Coronary artery (tissue), 2 donors: Measurements from ENCODE around the gene LARGE2.

Experiments
- DNase-seq: peaks from one replicate; pipeline ENCODE4 v3.0.0-alpha.2; 2017; ENCODE audit warnings: low spot score
- H3K27ac ChIP-seq, 2 donors: fragments of 200-600 bp; sonication (generic); one replicate each; pipeline ENCODE4 v1.5.1; 2016 to 2019
- H3K4me3 ChIP-seq: fragments of 200-600 bp; sonication (generic); 2 replicates; pipeline ENCODE4 v1.5.1; 2016; ENCODE audit warnings: mild to moderate bottlenecking, moderate library complexity
- CTCF ChIP-seq: fragments of 200-600 bp; sonication (generic); IDR thresholded peaks from one replicate; pipeline ENCODE4 v1.5.1; 2019; ENCODE audit warnings: antibody characterized with exemption

Gene LARGE2

DNA sequence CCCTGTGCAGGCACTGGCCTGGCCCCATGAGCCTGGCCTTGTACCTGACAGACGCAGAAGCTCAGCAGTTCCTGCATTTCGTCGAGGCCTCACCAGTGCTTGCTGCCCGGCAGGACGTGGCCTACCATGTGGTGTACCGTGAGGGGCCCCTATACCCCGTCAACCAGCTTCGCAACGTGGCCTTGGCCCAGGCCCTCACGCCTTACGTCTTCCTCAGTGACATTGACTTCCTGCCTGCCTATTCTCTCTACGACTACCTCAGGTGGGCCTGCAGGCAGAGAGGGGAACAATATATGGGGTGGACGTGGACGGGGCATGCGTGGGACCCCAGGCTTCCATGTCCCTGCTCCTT is 4.9 kb downstream of the LARGE2 start:
- Histone ChIP-seq H3K4me3 (no peak overlapping the region), H3K27ac (no peak overlapping the region)
- DNase-seq = peak; percentile 71
- no peak for TF ChIP-seq CTCF

DNA sequence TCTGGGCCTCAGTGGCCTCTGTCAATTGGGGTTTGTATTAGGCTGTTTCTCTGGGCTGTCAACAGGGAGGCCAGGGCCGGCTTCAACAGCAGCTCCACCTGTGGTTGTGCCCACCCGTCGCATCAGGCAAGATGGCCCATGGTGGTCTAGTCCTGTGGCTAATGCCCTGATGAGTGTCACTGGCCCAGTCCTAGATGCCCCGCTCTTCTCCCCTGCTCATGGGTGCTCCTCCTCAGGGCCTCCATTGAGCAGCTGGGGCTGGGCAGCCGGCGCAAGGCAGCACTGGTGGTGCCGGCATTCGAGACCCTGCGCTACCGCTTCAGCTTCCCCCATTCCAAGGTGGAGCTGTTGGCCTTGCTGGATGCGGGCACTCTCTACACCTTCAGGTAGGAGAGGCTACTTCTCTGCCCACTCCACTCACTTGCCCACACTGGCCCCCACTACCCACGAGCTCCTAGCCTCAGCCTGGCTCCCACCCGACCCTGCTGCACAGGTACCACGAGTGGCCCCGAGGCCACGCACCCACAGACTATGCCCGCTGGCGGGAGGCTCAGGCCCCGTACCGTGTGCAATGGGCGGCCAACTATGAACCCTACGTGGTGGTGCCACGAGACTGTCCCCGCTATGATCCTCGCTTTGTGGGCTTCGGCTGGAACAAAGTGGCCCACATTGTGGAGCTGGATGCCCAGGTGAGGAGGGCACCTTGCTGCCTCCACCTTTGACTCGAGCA is 5.4 kb downstream of the LARGE2 start:
- H3K27ac ChIP-seq = no peak overlapping the region
- TF ChIP-seq CTCF = no peak
- H3K4me3 ChIP-seq = no peak overlapping the region
- peak; percentile 67 for DNase-seq

- DNase-seq = peak; percentile 63
- Histone ChIP-seq H3K4me3 (no peak overlapping the region), H3K27ac (no peak overlapping the region)
- TF ChIP-seq CTCF = no peak
Measured at GRCh38 chr11:45928535-45929215, 6.2 kb downstream of the LARGE2 start.

GRCh38 chr11:45929486-45930030 is 7.1 kb downstream of the LARGE2 start:
- TF ChIP-seq CTCF = no peak
- DNase-seq = no peak
- H3K27ac ChIP-seq = no peak overlapping the region
- no peak overlapping the region for H3K4me3 ChIP-seq

- DNase-seq = peak; percentile 62
- Histone ChIP-seq H3K27ac (no peak overlapping the region), H3K4me3 (no peak overlapping the region)
- TF ChIP-seq CTCF = no peak
Measured at GRCh38 chr11:45930031-45930794, 7.8 kb downstream of the LARGE2 start.

GRCh38 chr11:45930951-45931570 is 8.6 kb downstream of the LARGE2 start:
- Histone ChIP-seq H3K27ac (no peak overlapping the region), H3K4me3 (no peak overlapping the region)
- no peak for DNase-seq
- no peak for TF ChIP-seq CTCF
